ENCODE measurements around the gene RPTOR. TPM values are rescaled to one million over a fixed set of nuclear protein-coding genes. Genes with fewer than 3 reads are reported as not detected.

Gene RPTOR
- total RNA-seq, 6 donors from 2014 or later: 26.8 to 109 (median 36.8) TPM

GRCh38 chr17:80829166-80829813, 284.7 kb downstream of the RPTOR start:
- ATAC-seq (ENCODE audit: low FRiP score in 2 of 2): no peak
- Histone ChIP-seq H3K27me3 (no peaks in the 10 kb centered on the region), H3K27ac (no peak overlapping the region), H3K36me3 (peaks cover 0 to 26% (median 12%) of the 10 kb centered on the region in 4 donors), H3K4me3 (no peak overlapping the region), H3K4me1 (peaks cover 12 to 18% (median 15%) of the 10 kb centered on the region in 4 donors), H3K9me3 (no peaks in the 10 kb centered on the region)
- 94 to 95% methylated on average over 24 to 26 of the region's 26 CpGs for WGBS, 2 donors
- no peak for DNase-seq
- no peak for TF ChIP-seq POLR2AphosphoS5 (IDR thresholded peaks at IDR 0.05)
- TF ChIP-seq POLR2A (IDR thresholded peaks at IDR 0.05): no peak
- TF ChIP-seq EP300 (IDR thresholded peaks at IDR 0.05): no peak
- TF ChIP-seq CTCF (IDR thresholded peaks at IDR 0.05): no peak

GRCh38 chr17:80830020-80830780, 285.6 kb downstream of the RPTOR start:
- Histone ChIP-seq H3K27me3 (no peaks in the 10 kb centered on the region), H3K4me1 (peaks cover 12 to 18% (median 15%) of the 10 kb centered on the region in 4 donors), H3K27ac (no peak overlapping the region), H3K4me3 (no peak overlapping the region), H3K9me3 (no peaks in the 10 kb centered on the region), H3K36me3 (peaks cover 0 to 19% (median 10%) of the 10 kb centered on the region in 4 donors)
- WGBS, 2 donors: 95 to 97% methylated on average over 27 of the region's 27 CpGs
- ATAC-seq (ENCODE audit: low FRiP score in 2 of 2) (no peak), DNase-seq (no peak)
- TF ChIP-seq EP300 (IDR thresholded peaks at IDR 0.05): no peak
- no peak for TF ChIP-seq POLR2A (IDR thresholded peaks at IDR 0.05)
- no peak for TF ChIP-seq CTCF (IDR thresholded peaks at IDR 0.05)

- ATAC-seq (ENCODE audit: low FRiP score in 2 of 2) (no peak), DNase-seq (no peak)
- H3K36me3 ChIP-seq: peaks cover 0 to 8% (median 7%) of the 10 kb centered on the region in 4 donors
- peaks cover 12 to 18% (median 15%) of the 10 kb centered on the region in 4 donors for H3K4me1 ChIP-seq
- H3K4me3 ChIP-seq: no peak overlapping the region
- H3K9me3 ChIP-seq: no peaks in the 10 kb centered on the region
- peak overlapping the region in 1 of 4 donors; percentile 88 for H3K27ac ChIP-seq
- H3K27me3 ChIP-seq: no peaks in the 10 kb centered on the region
- 85 to 89% methylated on average over 6 of the region's 6 CpGs for WGBS, 2 donors
- no peak for TF ChIP-seq POLR2A (IDR thresholded peaks at IDR 0.05)
- no peak for TF ChIP-seq POLR2AphosphoS5 (IDR thresholded peaks at IDR 0.05)
Observed at GRCh38 chr17:80831491-80831890, 286.9 kb downstream of the RPTOR start.

GRCh38 chr17:80832266-80832676, 287.6 kb downstream of the RPTOR start:
- peak overlapping the region; percentile 79 to 90 (median 84) for H3K27ac ChIP-seq
- 70 to 87% methylated on average over 11 to 12 of the region's 12 CpGs for WGBS, 2 donors
- no peak for DNase-seq
- no peaks in the 10 kb centered on the region for H3K9me3 ChIP-seq
- peaks cover 0 to 5% (median 2%) of the 10 kb centered on the region in 4 donors for H3K36me3 ChIP-seq
- H3K27me3 ChIP-seq: no peaks in the 10 kb centered on the region
- H3K4me3 ChIP-seq: peak overlapping the region in 3 of 4 donors; percentile 41 to 56 (median 49)
- ATAC-seq (ENCODE audit: low FRiP score in 2 of 2): peak in 1 of 2 donors; percentile 8
- peaks cover 12 to 18% (median 15%) of the 10 kb centered on the region in 4 donors for H3K4me1 ChIP-seq
- TF ChIP-seq CTCF (IDR thresholded peaks at IDR 0.05) (no peak), POLR2A (IDR thresholded peaks at IDR 0.05) (no peak), POLR2AphosphoS5 (IDR thresholded peaks at IDR 0.05) (no peak), EP300 (IDR thresholded peaks at IDR 0.05) (no peak)

- peak overlapping the region; percentile 37 to 56 (median 45) for H3K4me3 ChIP-seq
- H3K9me3 ChIP-seq: no peaks in the 10 kb centered on the region
- peak overlapping the region; percentile 79 to 90 (median 84) for H3K27ac ChIP-seq
- peak; percentile 84 to 93 for DNase-seq
- peaks cover 0 to 5% (median under 1%) of the 10 kb centered on the region in 4 donors for H3K36me3 ChIP-seq
- 3 to 8% methylated on average over 21 to 24 of the region's 25 CpGs for WGBS, 2 donors
- TF ChIP-seq CTCF (IDR thresholded peaks at IDR 0.05) (no peak), POLR2AphosphoS5 (IDR thresholded peaks at IDR 0.05) (peak; percentile 72 to 86), POLR2A (IDR thresholded peaks at IDR 0.05) (peak in 2 of 4 donors; percentile 36 to 67)
- H3K4me1 ChIP-seq: peaks cover 12 to 18% (median 15%) of the 10 kb centered on the region in 4 donors
- no peaks in the 10 kb centered on the region for H3K27me3 ChIP-seq
- ATAC-seq (ENCODE audit: low FRiP score in 2 of 2): peak; percentile 93 to 95
Observed at GRCh38 chr17:80832888-80833583, 288.4 kb downstream of the RPTOR start.

All from upper lobe of left lung (tissue), 6 donors.